ENCODE results near the gene CCDC93.
A peak's percentile ranks its signal among the peaks of the same experiment; 100 is the strongest.

Gene CCDC93

GRCh38 chr2:118013724-118014491, at the start of gene CCDC93:
TSS of gene CCDC93 (minus strand) at chr2:118014070. CDS start at chr2:118013995, 75 bp downstream.
- peak; percentile 63 for DNase-seq (ENCODE audit: low read depth)

GRCh38 chr2:118062669-118063068, 48.8 kb upstream of the CCDC93 start:
- DNase-seq (ENCODE audit: low read depth), result no peak

- peak; percentile 67 for DNase-seq (ENCODE audit: low read depth)
These were observed 48.2 kb upstream of the CCDC93 start for GRCh38 chr2:118062048-118062447.

- DNase-seq (ENCODE audit: low read depth), result peak; percentile 88
These were observed 47.5 kb upstream of the CCDC93 start for GRCh38 chr2:118061135-118061955.

GRCh38 chr2:118059919-118060478, 46.1 kb upstream of the CCDC93 start:
- peak; percentile 99 for DNase-seq (ENCODE audit: low read depth)

- DNase-seq (ENCODE audit: low read depth), result peak; percentile 6
These were observed 45.1 kb upstream of the CCDC93 start for GRCh38 chr2:118058951-118059350.

- no peak for DNase-seq (ENCODE audit: low read depth)
These were observed 42.9 kb upstream of the CCDC93 start for GRCh38 chr2:118056801-118057200.

- DNase-seq (ENCODE audit: low read depth), result no peak
These were observed 42.3 kb upstream of the CCDC93 start for GRCh38 chr2:118056165-118056534.

GRCh38 chr2:118055512-118056164, 41.8 kb upstream of the CCDC93 start:
- no peak for DNase-seq (ENCODE audit: low read depth)

GRCh38 chr2:118054213-118055008, 40.5 kb upstream of the CCDC93 start:
- DNase-seq (ENCODE audit: low read depth), result no peak

- no peak for DNase-seq (ENCODE audit: low read depth)
These were observed 39.8 kb upstream of the CCDC93 start for GRCh38 chr2:118053681-118054080.

GRCh38 chr2:118052474-118052873, 38.6 kb upstream of the CCDC93 start:
- no peak for DNase-seq (ENCODE audit: low read depth)

GRCh38 chr2:118051826-118052358, 38.0 kb upstream of the CCDC93 start:
- no peak for DNase-seq (ENCODE audit: low read depth)

- no peak for DNase-seq (ENCODE audit: low read depth)
These were observed 37.1 kb upstream of the CCDC93 start for GRCh38 chr2:118050974-118051373.

- DNase-seq (ENCODE audit: low read depth), result peak; percentile 69
These were observed 36.5 kb upstream of the CCDC93 start for GRCh38 chr2:118050386-118050785.

- DNase-seq (ENCODE audit: low read depth), result peak; percentile 28
These were observed 35.9 kb upstream of the CCDC93 start for GRCh38 chr2:118049816-118050140.

- DNase-seq (ENCODE audit: low read depth), result peak; percentile 13
These were observed 35.4 kb upstream of the CCDC93 start for GRCh38 chr2:118049140-118049815.

- peak; percentile 45 for DNase-seq (ENCODE audit: low read depth)
These were observed 34.5 kb upstream of the CCDC93 start for GRCh38 chr2:118048401-118048800.

GRCh38 chr2:118047380-118047826, 33.5 kb upstream of the CCDC93 start:
- peak; percentile 86 for DNase-seq (ENCODE audit: low read depth)

- DNase-seq (ENCODE audit: low read depth), result peak; percentile 58
These were observed 32.9 kb upstream of the CCDC93 start for GRCh38 chr2:118046634-118047210.

All from amniotic epithelial cell (primary cell).